Liver (tissue), 3 donors: ENCODE measurements around the gene PSG2.
"Not testable (repeated sequence)": the region's sequence is repeated elsewhere in the genome, so short reads cannot be mapped to it uniquely, and the experiment has no call there.

ENCODE experiments used
- GABPA ChIP-seq, 2 donors: IDR thresholded peaks in 1 of 2; conservative IDR thresholded peaks in 1 of 2; 2 replicates each; pipeline ENCODE4 v1.6.1; 2016; ENCODE audit warnings: antibody characterized with exemption in 2 of 2, mild to moderate bottlenecking in 1 of 2, moderate library complexity in 1 of 2
- SP1 ChIP-seq: IDR thresholded peaks from 2 replicates; pipeline ENCODE4 v1.6.1; 2018; ENCODE audit warnings: antibody characterized with exemption, mild to moderate bottlenecking
- TF ChIP-seq, protein P1 (sequence below): fragments of 150-350 bp; IDR thresholded peaks from 2 replicates; pipeline ENCODE4 v1.5.1; 2017; ENCODE audit warnings: improper control_type of control experiment, low read depth, low read length; ENCODE audit not compliant: missing input control
- donor health status: healthy.
- donor health status: healthy.

DNA sequence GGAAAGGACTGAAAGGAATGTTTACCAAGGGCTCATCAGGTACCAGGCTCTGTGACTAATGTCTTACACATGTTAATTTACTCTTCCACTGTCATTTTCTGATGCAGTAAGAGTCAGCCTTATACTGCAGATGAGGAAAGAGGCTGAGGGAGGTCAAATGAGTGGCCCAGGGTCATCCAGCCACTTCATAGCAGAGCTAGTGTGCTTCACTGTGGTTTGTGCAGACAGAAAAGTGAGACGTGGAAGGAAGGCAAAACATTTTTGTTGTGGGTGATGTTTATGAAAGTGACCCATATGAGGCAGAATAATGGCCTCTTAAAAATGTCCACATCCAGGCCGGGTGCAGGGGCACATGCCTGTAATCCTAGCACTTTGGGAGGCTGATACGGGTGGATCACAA, 22.2 kb downstream of the PSG2 start:
- TF ChIP-seq SP1; GABPA (IDR thresholded peaks at IDR 0.05 in 1 of 2, conservative IDR thresholded peaks at IDR 0.05 in 1 of 2): not testable (repeated sequence)
- TF ChIP-seq, protein P1, sequence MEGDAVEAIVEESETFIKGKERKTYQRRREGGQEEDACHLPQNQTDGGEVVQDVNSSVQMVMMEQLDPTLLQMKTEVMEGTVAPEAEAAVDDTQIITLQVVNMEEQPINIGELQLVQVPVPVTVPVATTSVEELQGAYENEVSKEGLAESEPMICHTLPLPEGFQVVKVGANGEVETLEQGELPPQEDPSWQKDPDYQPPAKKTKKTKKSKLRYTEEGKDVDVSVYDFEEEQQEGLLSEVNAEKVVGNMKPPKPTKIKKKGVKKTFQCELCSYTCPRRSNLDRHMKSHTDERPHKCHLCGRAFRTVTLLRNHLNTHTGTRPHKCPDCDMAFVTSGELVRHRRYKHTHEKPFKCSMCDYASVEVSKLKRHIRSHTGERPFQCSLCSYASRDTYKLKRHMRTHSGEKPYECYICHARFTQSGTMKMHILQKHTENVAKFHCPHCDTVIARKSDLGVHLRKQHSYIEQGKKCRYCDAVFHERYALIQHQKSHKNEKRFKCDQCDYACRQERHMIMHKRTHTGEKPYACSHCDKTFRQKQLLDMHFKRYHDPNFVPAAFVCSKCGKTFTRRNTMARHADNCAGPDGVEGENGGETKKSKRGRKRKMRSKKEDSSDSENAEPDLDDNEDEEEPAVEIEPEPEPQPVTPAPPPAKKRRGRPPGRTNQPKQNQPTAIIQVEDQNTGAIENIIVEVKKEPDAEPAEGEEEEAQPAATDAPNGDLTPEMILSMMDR, result not testable (repeated sequence)
